ENCODE measurements around the gene ZCCHC2. TPM values are rescaled to one million over a fixed set of nuclear protein-coding genes. Genes with fewer than 3 reads are reported as not detected.

The ZCCHC2 gene
- total RNA-seq, result 9.4 and 10.2 TPM in 2 replicates

GRCh38 chr18:62522504-62523254 lies at the start of gene ZCCHC2:
ZCCHC2 (plus strand) TSS chr18:62523025; CDS start chr18:62523425, 400 bp downstream.

Other genes with a start within 250 kb of the ZCCHC2 start
- gene TNFRSF11A, start 197.7 kb upstream of the ZCCHC2 start, total RNA-seq, result 0.72 and 2.4 TPM in 2 replicates
- gene PHLPP1, start 192.5 kb downstream of the ZCCHC2 start, total RNA-seq, result 2.5 and 3.7 TPM in 2 replicates